GM06990 (cell line): ENCODE data around the gene CD300H.

Source experiments
- DNase-seq: peaks from one replicate; pipeline ENCODE4 v3.0.0-alpha.2; 2011; ENCODE audit not compliant: insufficient read length; ENCODE audit errors: extremely low read depth
- H3K27me3 ChIP-seq: replicated peaks from 2 replicates; pipeline ENCODE4 v1.6.0; 2011; ENCODE audit warnings: low read length; ENCODE audit not compliant: control insufficient read depth, insufficient read depth
- H3K36me3 ChIP-seq: 2 replicates; pipeline ENCODE4 v1.5.1; 2011; ENCODE audit warnings: low read length; ENCODE audit not compliant: control insufficient read depth, insufficient read depth
- H3K4me3 ChIP-seq: replicated peaks from 2 replicates; pipeline ENCODE4 v1.5.1; 2011; ENCODE audit warnings: low read depth, mild to moderate bottlenecking, control low read depth, low read length
- CTCF ChIP-seq: IDR thresholded peaks from 2 replicates; pipeline ENCODE4 v1.5.1; 2011; ENCODE audit warnings: low read length, control low read depth, mild to moderate bottlenecking, inconsistent platforms; ENCODE audit not compliant: insufficient read depth, poor library complexity, severe bottlenecking

The CD300H gene

GRCh38 chr17:74567397-74567796 lies at the start of gene CD300H:
Gene CD300H (minus strand): TSS chr17:74567509.
- no peaks in the 10 kb centered on the region; the same call in none of the 2 replicates for H3K27me3 ChIP-seq
- no peak for DNase-seq
- TF ChIP-seq CTCF: no peak
- no peak within 1 kb of the TSS for H3K4me3 ChIP-seq
- H3K36me3 ChIP-seq: no peaks in the 10 kb centered on the region

GRCh38 chr17:74616696-74617095 lies 49.4 kb upstream of the CD300H start:
- no peaks in the 10 kb centered on the region for H3K36me3 ChIP-seq
- H3K27me3 ChIP-seq: no peaks in the 10 kb centered on the region; the same call in none of the 2 replicates
- no peak overlapping the region for H3K4me3 ChIP-seq
- DNase-seq: no peak
- no peak for TF ChIP-seq CTCF

GRCh38 chr17:74612046-74612445 lies 44.7 kb upstream of the CD300H start:
- no peak for TF ChIP-seq CTCF
- no peaks in the 10 kb centered on the region; the same call in 1 of the 2 replicates for H3K27me3 ChIP-seq
- DNase-seq: no peak
- no peaks in the 10 kb centered on the region for H3K36me3 ChIP-seq
- H3K4me3 ChIP-seq: no peak overlapping the region

- H3K4me3 ChIP-seq: no peak overlapping the region
- no peak for DNase-seq
- TF ChIP-seq CTCF: no peak
- no peaks in the 10 kb centered on the region for H3K36me3 ChIP-seq
- no peaks in the 10 kb centered on the region; the same call in 1 of the 2 replicates for H3K27me3 ChIP-seq
These were observed 42.8 kb upstream of the CD300H start for GRCh38 chr17:74610108-74610507.

- H3K36me3 ChIP-seq: no peaks in the 10 kb centered on the region
- no peak overlapping the region for H3K4me3 ChIP-seq
- TF ChIP-seq CTCF: no peak
- no peaks in the 10 kb centered on the region; the same call in none of the 2 replicates for H3K27me3 ChIP-seq
- no peak for DNase-seq
These were observed 41.2 kb upstream of the CD300H start for GRCh38 chr17:74608511-74608910.

- H3K27me3 ChIP-seq: no peaks in the 10 kb centered on the region; the same call in none of the 2 replicates
These were observed 39.9 kb upstream of the CD300H start for GRCh38 chr17:74607221-74607620.

More at GRCh38 chr17:74607221-74607620, 39.9 kb upstream of the CD300H start:
- H3K4me3 ChIP-seq: no peak overlapping the region
- H3K36me3 ChIP-seq: no peaks in the 10 kb centered on the region
- DNase-seq: no peak
- no peak for TF ChIP-seq CTCF
